ENCODE results near the gene FBXL20. TPM values are rescaled to one million over a fixed set of nuclear protein-coding genes. Genes with fewer than 3 reads are reported as not detected.

FBXL20 gene
- total and polyA plus RNA-seq, 4 experiments from 2014 or later = 1.5 to 38.5 (median 19.7) TPM

DNA sequence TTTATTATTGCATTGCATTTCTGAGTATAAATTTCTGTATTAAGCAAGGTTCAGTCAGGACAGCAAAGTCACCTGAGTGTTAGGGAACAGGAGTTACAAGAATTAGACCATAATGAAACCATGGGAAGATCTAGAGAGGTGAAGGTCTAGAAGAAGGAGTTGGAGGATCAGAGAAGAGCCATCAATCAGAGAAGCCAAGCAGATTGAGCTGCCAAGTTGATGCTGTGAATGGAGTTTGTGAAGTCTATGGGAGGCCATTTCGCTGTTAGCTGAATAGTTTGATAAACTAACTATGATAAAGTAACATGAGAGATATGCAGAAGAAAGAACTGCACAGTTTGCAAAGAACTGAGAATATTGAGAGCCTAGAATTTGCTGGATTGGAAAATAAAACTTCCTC lies 40.4 kb downstream of the FBXL20 start:
- Histone ChIP-seq H3K4me1 (ENCODE audit: insufficient read depth, low read length) (no peaks in the 10 kb centered on the region), H3K9me3 (ENCODE audit: control insufficient read depth in 1 of 2, low read length in 2 of 2) (no peaks in the 10 kb centered on the region), H3K27ac (ENCODE audit: low read depth, low read length) (no peak overlapping the region), H3K27me3 (ENCODE audit: insufficient read depth, low read length) (no peaks in the 10 kb centered on the region), H3K36me3 (ENCODE audit: insufficient read depth, low read length) (no peaks in the 10 kb centered on the region), H3K4me3 (ENCODE audit: low read length in 2 of 2) (no peak overlapping the region)
- H3K27me3 Mint-ChIP-seq = no peaks in the 10 kb centered on the region
- H3K4me3 Mint-ChIP-seq = no peak overlapping the region
- no peak for DNase-seq
- ChIA-PET POLR2A (ENCODE audit: partially characterized antibody) (no interaction called here), CTCF (ENCODE audit: partially characterized antibody) (no interaction called here)
- peaks cover 7 to 22% (median 14%) of the 10 kb centered on the region in 4 donors for H3K4me1 Mint-ChIP-seq
- intact Hi-C loops (cut with micrococcal nuclease) = no loop called here
- peak overlapping the region in 4 of 7 donors; percentile 4 to 79 (median 11) for H3K27ac Mint-ChIP-seq
- H3K36me3 Mint-ChIP-seq = peaks cover 0 to 1% of the 10 kb centered on the region in 2 donors
- H3K9me3 Mint-ChIP-seq = no peaks in the 10 kb centered on the region

DNA sequence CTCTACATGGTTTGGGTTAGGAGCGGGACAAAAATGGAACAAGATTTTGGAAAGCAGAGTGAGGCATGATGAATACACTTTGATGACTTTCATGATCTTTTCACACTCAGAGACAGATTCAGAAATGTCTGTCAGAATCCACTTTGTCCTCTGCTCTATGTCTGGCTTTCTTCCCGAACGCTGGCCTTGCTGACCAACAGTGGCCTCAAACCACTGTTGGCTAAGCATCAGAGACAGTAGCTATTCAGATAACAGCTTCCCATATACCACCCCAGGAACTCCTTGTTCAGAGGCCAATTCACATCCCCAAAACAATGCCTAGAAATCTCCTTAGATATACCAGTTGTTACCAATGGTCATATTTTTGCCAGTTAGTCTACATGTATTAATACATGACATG lies 40.9 kb downstream of the FBXL20 start:
- no peaks in the 10 kb centered on the region for H3K27me3 ChIP-seq (ENCODE audit: insufficient read depth, low read length)
- Mint-ChIP-seq H3K9me3 (no peaks in the 10 kb centered on the region), H3K36me3 (peaks cover 0 to 1% of the 10 kb centered on the region in 2 donors), H3K27ac (peak overlapping the region in 4 of 7 donors; percentile 9 to 79 (median 40)), H3K4me3 (no peak overlapping the region), H3K27me3 (no peaks in the 10 kb centered on the region), H3K4me1 (peaks cover 7 to 22% (median 12%) of the 10 kb centered on the region in 4 donors)
- POLR2A ChIA-PET (ENCODE audit: partially characterized antibody) = no interaction called here
- no peak overlapping the region for H3K4me3 ChIP-seq (ENCODE audit: low read length in 2 of 2)
- intact Hi-C loops (cut with micrococcal nuclease) = no loop called here
- CTCF ChIA-PET (ENCODE audit: partially characterized antibody) = no interaction called here
- H3K27ac ChIP-seq (ENCODE audit: low read depth, low read length) = no peak overlapping the region
- no peaks in the 10 kb centered on the region for H3K9me3 ChIP-seq (ENCODE audit: control insufficient read depth in 1 of 2, low read length in 2 of 2)
- H3K4me1 ChIP-seq (ENCODE audit: insufficient read depth, low read length) = no peaks in the 10 kb centered on the region
- no peaks in the 10 kb centered on the region for H3K36me3 ChIP-seq (ENCODE audit: insufficient read depth, low read length)
- DNase-seq = no peak

DNA sequence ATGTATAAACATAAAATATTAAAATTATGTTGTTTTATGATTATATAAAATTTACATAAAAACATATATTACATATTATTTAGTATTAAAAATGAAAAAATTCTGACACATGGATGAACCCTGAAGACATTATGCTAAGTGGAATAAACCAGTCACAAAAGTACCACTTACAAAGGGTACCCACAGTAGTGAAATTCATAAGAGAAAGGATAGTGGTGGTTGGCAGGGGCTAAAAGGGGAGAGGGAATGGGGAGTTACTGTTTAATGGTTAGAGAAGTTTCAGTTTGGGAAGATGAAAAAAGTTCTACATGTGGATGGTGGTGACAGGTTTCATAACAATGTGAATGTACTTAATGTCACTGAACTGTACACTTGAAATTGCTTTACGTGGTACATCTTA lies 41.4 kb downstream of the FBXL20 start:
- ChIA-PET POLR2A (ENCODE audit: partially characterized antibody) (no interaction called here), CTCF (ENCODE audit: partially characterized antibody) (no interaction called here)
- intact Hi-C loops (cut with micrococcal nuclease) = no loop called here
- H3K4me1 Mint-ChIP-seq = peaks cover 7 to 19% (median 10%) of the 10 kb centered on the region in 4 donors
- Histone ChIP-seq H3K9me3 (ENCODE audit: control insufficient read depth in 1 of 2, low read length in 2 of 2) (no peaks in the 10 kb centered on the region), H3K36me3 (ENCODE audit: insufficient read depth, low read length) (no peaks in the 10 kb centered on the region), H3K27me3 (ENCODE audit: insufficient read depth, low read length) (no peaks in the 10 kb centered on the region), H3K4me3 (ENCODE audit: low read length in 2 of 2) (no peak overlapping the region), H3K4me1 (ENCODE audit: insufficient read depth, low read length) (no peaks in the 10 kb centered on the region), H3K27ac (ENCODE audit: low read depth, low read length) (no peak overlapping the region)
- peak overlapping the region in 2 of 7 donors; percentile 33 to 49 for H3K27ac Mint-ChIP-seq
- peaks cover 0 to 1% of the 10 kb centered on the region in 2 donors for H3K36me3 Mint-ChIP-seq
- DNase-seq = no peak
- H3K9me3 Mint-ChIP-seq = no peaks in the 10 kb centered on the region
- no peak overlapping the region for H3K4me3 Mint-ChIP-seq
- no peaks in the 10 kb centered on the region for H3K27me3 Mint-ChIP-seq

DNA sequence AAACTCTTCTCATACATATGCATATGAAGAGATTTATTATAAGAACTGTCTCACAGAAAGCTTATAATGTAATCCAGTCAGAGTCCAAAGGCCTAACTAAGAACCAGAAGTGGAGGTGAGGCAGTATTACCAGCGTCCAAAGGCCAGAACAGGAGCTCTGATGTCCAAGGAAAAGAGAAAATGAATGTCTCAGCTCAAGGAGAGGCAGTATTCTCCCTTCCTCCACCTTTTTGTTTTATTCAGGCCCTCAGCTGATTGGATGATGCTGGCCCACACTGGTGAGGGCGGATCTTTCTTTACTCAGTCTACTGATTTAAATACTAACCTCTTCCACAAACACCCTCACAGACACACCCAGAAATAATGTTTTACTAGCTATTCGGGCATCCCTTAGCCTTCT lies 43.4 kb downstream of the FBXL20 start:
- Mint-ChIP-seq H3K36me3 (peaks cover 0 to 1% of the 10 kb centered on the region in 2 donors), H3K27ac (no peak overlapping the region), H3K4me3 (no peak overlapping the region), H3K9me3 (no peaks in the 10 kb centered on the region), H3K4me1 (peaks cover 8 to 24% (median 10%) of the 10 kb centered on the region in 4 donors), H3K27me3 (no peaks in the 10 kb centered on the region)
- Histone ChIP-seq H3K27me3 (ENCODE audit: insufficient read depth, low read length) (no peaks in the 10 kb centered on the region), H3K9me3 (ENCODE audit: control insufficient read depth in 1 of 2, low read length in 2 of 2) (no peaks in the 10 kb centered on the region), H3K4me3 (ENCODE audit: low read length in 2 of 2) (no peak overlapping the region), H3K36me3 (ENCODE audit: insufficient read depth, low read length) (no peaks in the 10 kb centered on the region), H3K4me1 (ENCODE audit: insufficient read depth, low read length) (no peaks in the 10 kb centered on the region), H3K27ac (ENCODE audit: low read depth, low read length) (no peak overlapping the region)
- ChIA-PET CTCF (ENCODE audit: partially characterized antibody) (interaction anchor here (1.7 kb wide), 1 partner anchor 13 kb away, joined by 3 read pairs; no protein-coding TSS in a partner anchor), POLR2A (ENCODE audit: partially characterized antibody) (no interaction called here)
- intact Hi-C loops (cut with micrococcal nuclease) = no loop called here
- no peak for DNase-seq

DNA sequence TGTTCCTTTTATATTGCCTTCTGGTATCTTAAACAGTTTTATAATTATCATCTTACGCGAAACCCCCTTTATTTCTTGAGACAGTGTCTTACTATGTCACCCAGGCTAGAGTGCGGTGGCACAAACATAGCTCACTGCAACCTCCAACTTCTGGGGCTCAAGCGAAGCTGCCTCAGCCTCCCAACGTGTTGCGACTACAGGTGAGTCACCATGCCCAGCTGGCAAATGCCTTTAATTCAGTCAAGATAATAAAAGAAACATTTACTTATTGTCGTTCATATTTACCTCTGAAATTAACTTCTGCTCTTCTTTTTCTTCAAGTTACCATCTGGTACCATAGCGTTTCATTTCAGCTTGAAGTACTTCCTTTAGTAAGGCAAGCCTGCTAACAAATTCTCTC lies 43.9 kb downstream of the FBXL20 start:
- Mint-ChIP-seq H3K27me3 (no peaks in the 10 kb centered on the region), H3K9me3 (no peaks in the 10 kb centered on the region), H3K4me1 (peaks cover 8 to 27% (median 10%) of the 10 kb centered on the region in 4 donors), H3K4me3 (no peak overlapping the region), H3K36me3 (peaks cover 0 to 1% of the 10 kb centered on the region in 2 donors), H3K27ac (peak overlapping the region in 1 of 7 donors; percentile 53)
- H3K36me3 ChIP-seq (ENCODE audit: insufficient read depth, low read length) = no peaks in the 10 kb centered on the region
- no peak overlapping the region for H3K4me3 ChIP-seq (ENCODE audit: low read length in 2 of 2)
- intact Hi-C loops (cut with micrococcal nuclease) = no loop called here
- no peaks in the 10 kb centered on the region for H3K27me3 ChIP-seq (ENCODE audit: insufficient read depth, low read length)
- no peak overlapping the region for H3K27ac ChIP-seq (ENCODE audit: low read depth, low read length)
- no peaks in the 10 kb centered on the region for H3K9me3 ChIP-seq (ENCODE audit: control insufficient read depth in 1 of 2, low read length in 2 of 2)
- no peaks in the 10 kb centered on the region for H3K4me1 ChIP-seq (ENCODE audit: insufficient read depth, low read length)
- no peak for DNase-seq
- CTCF ChIA-PET (ENCODE audit: partially characterized antibody) = interaction anchor here (1.7 kb wide), 1 partner anchor 12 kb away, joined by 3 read pairs; no protein-coding TSS in a partner anchor
- POLR2A ChIA-PET (ENCODE audit: partially characterized antibody) = no interaction called here

DNA sequence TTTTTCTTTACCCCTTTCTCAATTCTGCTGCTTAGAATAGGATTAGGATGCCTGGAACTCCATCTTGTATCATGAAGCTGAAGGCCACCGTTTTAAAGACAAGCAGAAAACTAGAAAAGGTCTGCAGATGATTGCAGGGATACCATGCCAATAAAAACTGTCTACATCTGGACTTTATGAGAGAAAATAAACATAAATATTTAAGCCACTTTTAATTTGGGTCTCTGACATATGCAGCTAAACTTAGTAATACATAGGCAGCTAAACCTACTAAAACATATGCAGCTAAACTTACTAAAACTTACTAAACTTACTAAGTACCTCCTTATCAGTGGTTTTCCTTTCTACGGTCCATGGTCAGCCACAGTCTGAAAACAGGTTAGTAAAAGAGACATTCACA lies 48.4 kb downstream of the FBXL20 start:
- intact Hi-C loops (cut with micrococcal nuclease) = no loop called here
- CTCF ChIA-PET (ENCODE audit: partially characterized antibody) = interaction anchor here (0.7 to 1.3 kb wide), 2 partner anchors 17 to 301 kb away, joined by 3 to 5 read pairs; no protein-coding TSS in a partner anchor
- Mint-ChIP-seq H3K4me1 (peaks cover 5 to 17% (median 10%) of the 10 kb centered on the region in 4 donors), H3K27ac (no peak overlapping the region), H3K9me3 (no peaks in the 10 kb centered on the region), H3K4me3 (no peak overlapping the region), H3K36me3 (no peaks in the 10 kb centered on the region), H3K27me3 (no peaks in the 10 kb centered on the region)
- POLR2A ChIA-PET (ENCODE audit: partially characterized antibody) = interaction anchor here (0.6 kb wide), 1 partner anchor 69 kb away, joined by 3 read pairs; no protein-coding TSS in a partner anchor
- no peak overlapping the region for H3K4me3 ChIP-seq (ENCODE audit: low read length in 2 of 2)
- H3K27me3 ChIP-seq (ENCODE audit: insufficient read depth, low read length) = no peaks in the 10 kb centered on the region
- H3K27ac ChIP-seq (ENCODE audit: low read depth, low read length) = no peak overlapping the region
- H3K36me3 ChIP-seq (ENCODE audit: insufficient read depth, low read length) = no peaks in the 10 kb centered on the region
- no peak for DNase-seq
- H3K9me3 ChIP-seq (ENCODE audit: control insufficient read depth in 1 of 2, low read length in 2 of 2) = no peaks in the 10 kb centered on the region
- H3K4me1 ChIP-seq (ENCODE audit: insufficient read depth, low read length) = no peaks in the 10 kb centered on the region

DNA sequence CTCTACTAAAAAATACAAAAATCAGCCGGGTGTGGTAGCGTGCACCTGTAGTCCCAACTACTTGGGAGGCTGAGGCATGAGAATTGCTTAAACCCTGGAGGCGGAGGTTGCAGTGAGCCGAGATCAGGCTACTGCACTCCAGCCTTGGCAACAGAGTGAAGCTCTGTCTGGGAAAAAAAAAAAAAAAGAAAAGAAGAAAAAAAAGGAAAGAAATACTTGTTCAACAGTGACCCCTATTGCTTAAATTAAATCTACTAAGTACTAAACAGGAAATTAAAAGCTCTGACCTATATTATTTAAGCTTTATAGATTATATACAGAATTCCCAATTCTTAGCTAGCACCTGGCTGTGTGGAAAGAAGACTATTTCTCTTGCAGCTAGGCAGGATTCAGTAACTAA lies 48.9 kb downstream of the FBXL20 start:
- no peaks in the 10 kb centered on the region for H3K9me3 ChIP-seq (ENCODE audit: control insufficient read depth in 1 of 2, low read length in 2 of 2)
- H3K4me3 ChIP-seq (ENCODE audit: low read length in 2 of 2) = no peak overlapping the region
- no peak overlapping the region for H3K27ac ChIP-seq (ENCODE audit: low read depth, low read length)
- Mint-ChIP-seq H3K27ac (no peak overlapping the region), H3K4me3 (no peak overlapping the region), H3K4me1 (peaks cover 5 to 17% (median 10%) of the 10 kb centered on the region in 4 donors), H3K27me3 (no peaks in the 10 kb centered on the region), H3K9me3 (no peaks in the 10 kb centered on the region), H3K36me3 (no peaks in the 10 kb centered on the region)
- DNase-seq = no peak
- H3K36me3 ChIP-seq (ENCODE audit: insufficient read depth, low read length) = no peaks in the 10 kb centered on the region
- POLR2A ChIA-PET (ENCODE audit: partially characterized antibody) = no interaction called here
- no peaks in the 10 kb centered on the region for H3K4me1 ChIP-seq (ENCODE audit: insufficient read depth, low read length)
- intact Hi-C loops (cut with micrococcal nuclease) = no loop called here
- no peaks in the 10 kb centered on the region for H3K27me3 ChIP-seq (ENCODE audit: insufficient read depth, low read length)
- CTCF ChIA-PET (ENCODE audit: partially characterized antibody) = interaction anchor here (0.7 to 1.3 kb wide), 2 partner anchors 17 to 301 kb away, joined by 3 to 5 read pairs; no protein-coding TSS in a partner anchor

Measured in CD4-positive, alpha-beta memory T cell (primary cell).